Natural killer cell treated with Interleukin-12 subunit alpha and Interleukin-12 subunit beta and Interleukin-15 and Interleukin-18, amount 100 ng/mL, for 72 hours (primary cell): ENCODE data around the gene MLLT10. TPM values are rescaled to one million over a fixed set of nuclear protein-coding genes. Genes with fewer than 3 reads are reported as not detected.

Experiments used
- ATAC-seq, 2 donors: fragments of 150-1000 bp; cut with Tn5 transposase in 1 of 2; sonication (Bioruptor Pico), chemical (Tn5 transposase) in 1 of 2; 2 replicates each; pipeline ENCODE4 v1.10.0; 2021
- DNase-seq: peaks from one replicate; pipeline ENCODE4 v3.0.0; 2022; ENCODE audit warnings: low spot score
- H3K27ac Mint-ChIP-seq, 2 donors: 1 replicate in 1 of 2; 2 replicates in 1 of 2; pipeline ENCODE4 v1.8.0; 2022; ENCODE audit warnings: mixed read lengths in 2 of 2, mild to moderate bottlenecking in 1 of 2, moderate library complexity in 1 of 2
- H3K27me3 Mint-ChIP-seq, 2 donors: 1 replicate in 1 of 2; 2 replicates in 1 of 2; pipeline ENCODE4 v1.8.0; 2022; ENCODE audit warnings: mixed read lengths in 2 of 2
- H3K36me3 Mint-ChIP-seq: one replicate; pipeline ENCODE4 v1.8.0; 2022; ENCODE audit warnings: mixed read lengths
- H3K4me1 Mint-ChIP-seq, 2 donors: 1 replicate in 1 of 2; 2 replicates in 1 of 2; pipeline ENCODE4 v1.8.0; 2022; ENCODE audit warnings: low read depth in 2 of 2, mixed read lengths in 2 of 2, mild to moderate bottlenecking in 1 of 2
- H3K4me3 Mint-ChIP-seq: one replicate; pipeline ENCODE4 v1.8.0; 2022; ENCODE audit warnings: mixed read lengths
- H3K9me3 Mint-ChIP-seq: 2 replicates; pipeline ENCODE4 v1.8.0; 2022; ENCODE audit warnings: mixed read lengths
- total RNA-seq, 2 donors: library from RNA; stranded (reverse); gene quantifications; one replicate each; pipeline ENCODE4 v1.2.3, GENCODE V29; 2022

The MLLT10 gene
- total RNA-seq, 2 donors from 2014 or later = 31.5 to 71.0 TPM

DNA sequence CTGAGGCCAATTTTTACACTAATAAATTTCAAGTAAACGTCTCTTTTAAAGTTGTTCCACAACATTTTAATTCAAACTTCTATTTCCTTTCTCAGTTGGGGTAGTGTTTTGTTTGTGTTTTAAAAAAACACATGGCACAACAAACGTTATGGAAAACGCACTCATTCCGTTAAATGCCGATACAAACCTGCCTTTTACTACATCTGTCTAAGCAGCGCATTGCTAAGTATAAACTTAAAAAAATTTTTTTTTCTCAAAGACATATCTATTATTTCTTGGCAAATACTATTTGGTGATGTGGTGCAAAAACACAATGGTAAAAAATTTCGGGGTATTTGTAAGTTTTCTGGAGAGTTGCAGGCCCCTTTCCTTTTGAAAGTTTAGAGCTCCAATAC lies 9.9 kb upstream of the MLLT10 start:
- H3K4me3 Mint-ChIP-seq = no peak overlapping the region
- H3K4me1 Mint-ChIP-seq = peaks cover 29 to 48% of the 10 kb centered on the region in 2 donors
- DNase-seq (no peak), ATAC-seq (no peak)
- no peaks in the 10 kb centered on the region for H3K36me3 Mint-ChIP-seq
- H3K9me3 Mint-ChIP-seq = no peaks in the 10 kb centered on the region
- H3K27ac Mint-ChIP-seq = no peak overlapping the region
- peaks cover 29 to 42% of the 10 kb centered on the region in 2 donors for H3K27me3 Mint-ChIP-seq

DNA sequence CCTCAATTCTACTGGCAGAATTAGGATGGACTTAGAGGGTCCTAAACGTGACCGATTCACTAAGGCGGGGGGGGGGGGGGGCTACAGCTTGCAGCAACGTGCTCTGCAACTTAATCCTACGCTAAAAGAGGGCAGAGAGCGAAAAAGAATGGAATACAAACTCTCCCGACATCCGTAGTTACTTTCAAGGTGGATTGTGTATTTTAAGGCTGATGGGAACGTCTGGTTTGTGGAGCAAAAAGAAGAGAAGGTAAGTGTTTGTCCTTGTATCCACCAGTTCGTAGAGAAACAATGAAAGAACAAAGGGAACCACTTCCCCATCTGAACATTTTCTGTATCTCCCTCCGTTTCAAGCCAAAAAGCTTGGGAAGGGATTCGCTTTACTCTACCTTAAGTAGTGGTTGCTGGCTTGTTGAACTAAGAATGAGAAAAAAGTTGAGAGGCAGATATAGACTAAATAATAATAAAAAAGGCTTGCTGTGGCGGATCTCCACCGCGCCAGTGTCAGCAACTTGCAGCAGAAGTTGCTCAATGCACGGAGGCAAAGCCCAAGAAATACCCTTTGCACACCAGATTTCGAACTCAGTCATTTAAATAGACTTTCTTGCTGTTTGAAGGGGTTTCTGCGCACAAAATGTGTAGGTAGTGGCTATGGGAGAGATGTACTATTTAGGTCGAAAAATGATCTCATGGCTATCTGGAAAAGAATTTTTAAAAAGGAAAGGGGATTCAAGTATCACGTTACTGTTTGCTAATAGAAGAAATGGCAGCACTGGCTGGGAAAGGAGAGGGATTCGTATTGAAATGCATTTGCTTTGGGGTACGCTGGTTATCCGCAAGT lies 9.3 kb upstream of the MLLT10 start:
- H3K4me1 Mint-ChIP-seq = peaks cover 28 to 42% of the 10 kb centered on the region in 2 donors
- peaks cover 22 to 43% of the 10 kb centered on the region in 2 donors for H3K27me3 Mint-ChIP-seq
- no peaks in the 10 kb centered on the region for H3K9me3 Mint-ChIP-seq
- no peaks in the 10 kb centered on the region for H3K36me3 Mint-ChIP-seq
- ATAC-seq = no peak
- DNase-seq = no peak
- peak overlapping the region; percentile 98 for H3K4me3 Mint-ChIP-seq
- peak overlapping the region; percentile 65 to 92 for H3K27ac Mint-ChIP-seq

DNA sequence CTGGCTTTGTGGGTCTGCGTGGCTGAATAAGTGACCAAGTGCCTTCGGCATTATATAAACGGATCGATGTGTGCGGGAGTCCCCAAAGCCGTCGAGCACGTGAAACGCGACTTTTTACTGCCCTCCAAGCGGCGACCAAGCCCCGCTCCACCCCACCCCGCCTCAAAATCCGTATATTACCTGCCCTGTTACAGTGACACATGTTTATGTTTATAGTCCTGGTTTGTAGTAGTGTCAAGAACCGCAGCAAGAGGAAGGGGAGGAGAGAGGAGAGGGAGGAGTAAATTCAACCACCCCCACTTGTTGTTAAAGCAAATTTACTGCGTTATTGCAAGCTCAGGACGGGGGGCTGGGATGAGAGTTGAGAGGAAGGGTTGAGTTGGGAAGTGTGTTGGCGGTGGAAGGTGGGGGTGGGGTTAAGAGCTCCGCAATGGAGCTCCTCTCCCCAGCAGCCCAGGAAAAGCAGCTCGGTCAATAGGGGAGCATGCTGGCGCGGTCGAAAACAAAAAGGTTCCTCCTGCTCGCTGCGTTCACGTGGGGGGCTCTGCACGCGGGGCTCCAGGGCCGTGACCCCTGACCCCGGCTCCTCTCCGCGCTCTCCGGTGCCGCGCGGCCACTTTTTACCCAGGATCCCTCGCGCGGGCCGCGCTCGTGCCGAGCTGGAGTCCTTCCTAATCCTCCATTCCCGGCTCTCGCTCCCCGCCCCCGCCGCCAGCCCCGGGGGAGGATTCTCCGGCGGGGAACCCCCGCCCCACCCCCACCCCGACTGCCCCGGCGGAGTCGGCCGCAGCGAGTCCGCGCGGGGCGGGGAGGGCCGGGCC lies 8.5 kb upstream of the MLLT10 start, which contains the start of gene SKIDA1:
Gene SKIDA1 (minus strand): TSS at position 316 of the 821 bp plus-strand sequence. CDS start 7,860 bp downstream, outside the sequence.
- H3K27me3 Mint-ChIP-seq = peaks cover 14 to 37% of the 10 kb centered on the region in 2 donors
- H3K36me3 Mint-ChIP-seq = no peaks in the 10 kb centered on the region
- H3K9me3 Mint-ChIP-seq = no peaks in the 10 kb centered on the region
- peaks cover 21 to 33% of the 10 kb centered on the region in 2 donors for H3K4me1 Mint-ChIP-seq
- peak within 1 kb of the TSS; percentile 89 to 92 for H3K27ac Mint-ChIP-seq
- peak within 1 kb of the TSS; percentile 98 for H3K4me3 Mint-ChIP-seq
- ATAC-seq = peak; percentile 79 to 83
- no peak for DNase-seq

DNA sequence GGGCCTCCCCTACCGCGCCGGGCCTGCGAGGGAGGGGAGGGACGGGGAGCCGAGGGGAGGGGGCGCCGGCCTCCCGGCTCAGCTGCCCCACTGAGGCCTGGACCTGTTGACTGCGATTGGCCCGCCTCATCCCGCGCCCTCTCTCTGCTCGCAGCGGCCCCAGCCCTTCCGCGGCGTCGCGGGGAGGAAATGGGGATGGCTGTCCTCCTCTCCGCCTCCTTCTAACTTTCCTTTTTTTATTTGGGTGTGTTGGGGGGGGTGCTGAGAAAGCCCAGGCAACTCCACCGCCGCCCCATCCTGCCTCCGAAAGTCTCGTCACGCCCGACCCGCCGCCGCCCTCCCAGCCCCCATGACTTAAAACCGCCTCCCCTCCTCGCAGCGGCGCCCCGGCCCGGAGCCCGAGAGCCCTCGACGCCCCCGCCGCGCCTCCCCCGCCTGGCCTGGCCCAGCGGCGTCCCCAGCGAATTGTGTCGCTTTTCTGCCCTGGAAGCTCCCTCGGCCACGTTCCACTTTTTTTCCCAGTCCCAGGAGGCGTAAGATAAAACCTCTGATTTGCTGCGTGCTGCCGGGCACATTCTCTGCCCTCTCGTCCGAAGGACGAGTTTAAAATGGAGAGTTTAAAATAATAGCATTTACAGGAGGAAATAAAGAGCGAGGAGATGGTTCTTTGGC lies 7.7 kb upstream of the MLLT10 start:
- peaks cover 7 to 31% of the 10 kb centered on the region in 2 donors for H3K27me3 Mint-ChIP-seq
- peak overlapping the region; percentile 89 to 92 for H3K27ac Mint-ChIP-seq
- no peaks in the 10 kb centered on the region for H3K9me3 Mint-ChIP-seq
- DNase-seq (no peak), ATAC-seq (peak; percentile 69 to 75)
- H3K4me1 Mint-ChIP-seq = peaks cover 17 to 30% of the 10 kb centered on the region in 2 donors
- peak overlapping the region; percentile 95 for H3K4me3 Mint-ChIP-seq
- H3K36me3 Mint-ChIP-seq = no peaks in the 10 kb centered on the region

DNA sequence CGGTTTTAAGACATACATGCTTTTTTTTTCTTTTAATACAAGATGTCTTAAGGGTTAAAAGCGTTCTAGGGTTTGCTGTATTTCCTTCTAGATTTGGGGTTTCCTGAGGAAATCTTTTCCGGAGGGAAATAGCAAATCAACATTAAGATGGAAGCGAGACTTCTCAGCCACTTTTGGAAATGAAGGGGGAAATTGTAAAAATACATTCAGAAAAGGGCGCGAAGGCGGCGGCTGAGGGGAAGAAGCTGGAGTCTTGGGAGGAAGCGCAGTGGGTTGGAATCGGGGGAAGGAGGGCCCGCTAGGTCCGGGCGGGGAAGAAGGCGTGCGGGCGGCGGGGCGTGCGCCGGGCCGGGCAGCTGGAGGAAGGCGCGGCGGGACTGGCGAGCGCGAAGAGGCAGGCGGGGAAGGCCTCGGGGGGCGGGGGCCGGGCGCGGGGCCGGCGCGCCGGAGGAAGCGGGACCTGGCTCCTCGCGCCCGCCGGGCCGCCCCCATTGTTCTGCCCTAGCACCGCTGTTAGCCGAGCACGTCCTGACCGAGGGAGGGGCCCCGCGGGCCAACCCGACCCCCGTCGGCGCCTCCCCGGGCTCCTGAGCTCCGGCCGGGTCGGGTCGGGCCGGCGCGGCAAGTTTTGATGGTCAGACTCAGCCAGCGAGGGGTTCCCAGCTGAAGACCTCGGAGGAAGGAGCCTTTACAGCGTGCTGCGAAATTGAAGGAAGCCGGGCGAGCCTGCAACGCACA lies 7.0 kb upstream of the MLLT10 start:
- Mint-ChIP-seq H3K4me1 (peaks cover 17 to 30% of the 10 kb centered on the region in 2 donors), H3K27me3 (peaks cover 2 to 28% of the 10 kb centered on the region in 2 donors), H3K4me3 (peak overlapping the region; percentile 95), H3K27ac (peak overlapping the region; percentile 89 to 92), H3K36me3 (no peaks in the 10 kb centered on the region), H3K9me3 (no peaks in the 10 kb centered on the region)
- no peak for DNase-seq
- ATAC-seq = peak; percentile 63 to 73

DNA sequence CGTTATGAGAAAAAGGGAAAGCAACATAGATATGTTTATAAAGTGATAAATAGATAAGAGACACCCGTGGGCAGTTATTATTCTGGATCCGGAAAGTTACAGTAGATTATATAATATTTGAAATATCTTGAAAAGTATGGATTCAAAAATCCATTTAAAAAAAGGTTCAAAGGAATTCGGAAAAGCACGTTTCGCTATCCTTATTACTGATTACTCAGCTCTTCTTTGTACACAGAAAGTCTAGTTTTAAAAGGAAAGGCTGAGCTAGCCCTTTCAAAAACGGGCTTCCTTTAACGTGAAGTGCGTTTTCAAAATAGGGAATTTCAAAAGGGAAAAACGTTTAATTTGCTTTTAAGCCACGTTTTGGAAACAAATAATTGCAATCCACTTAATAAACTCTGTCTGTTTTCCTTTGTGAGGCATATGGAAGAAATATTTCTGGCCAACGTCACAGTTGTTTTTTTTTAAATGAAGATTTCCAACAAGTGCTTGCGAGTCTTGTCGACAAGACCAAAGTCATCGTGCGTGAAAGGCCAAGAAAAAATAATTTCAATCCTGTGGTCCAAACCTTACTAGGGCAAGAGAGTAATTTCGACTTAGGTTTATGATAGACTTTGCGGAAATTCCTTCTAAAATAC lies 6.3 kb upstream of the MLLT10 start:
- ATAC-seq (no peak), DNase-seq (no peak)
- Mint-ChIP-seq H3K9me3 (no peaks in the 10 kb centered on the region), H3K27ac (peak overlapping the region; percentile 89 to 92), H3K27me3 (peaks cover 0 to 27% of the 10 kb centered on the region in 2 donors), H3K36me3 (no peaks in the 10 kb centered on the region), H3K4me3 (peak overlapping the region; percentile 95), H3K4me1 (peaks cover 17 to 33% of the 10 kb centered on the region in 2 donors)

DNA sequence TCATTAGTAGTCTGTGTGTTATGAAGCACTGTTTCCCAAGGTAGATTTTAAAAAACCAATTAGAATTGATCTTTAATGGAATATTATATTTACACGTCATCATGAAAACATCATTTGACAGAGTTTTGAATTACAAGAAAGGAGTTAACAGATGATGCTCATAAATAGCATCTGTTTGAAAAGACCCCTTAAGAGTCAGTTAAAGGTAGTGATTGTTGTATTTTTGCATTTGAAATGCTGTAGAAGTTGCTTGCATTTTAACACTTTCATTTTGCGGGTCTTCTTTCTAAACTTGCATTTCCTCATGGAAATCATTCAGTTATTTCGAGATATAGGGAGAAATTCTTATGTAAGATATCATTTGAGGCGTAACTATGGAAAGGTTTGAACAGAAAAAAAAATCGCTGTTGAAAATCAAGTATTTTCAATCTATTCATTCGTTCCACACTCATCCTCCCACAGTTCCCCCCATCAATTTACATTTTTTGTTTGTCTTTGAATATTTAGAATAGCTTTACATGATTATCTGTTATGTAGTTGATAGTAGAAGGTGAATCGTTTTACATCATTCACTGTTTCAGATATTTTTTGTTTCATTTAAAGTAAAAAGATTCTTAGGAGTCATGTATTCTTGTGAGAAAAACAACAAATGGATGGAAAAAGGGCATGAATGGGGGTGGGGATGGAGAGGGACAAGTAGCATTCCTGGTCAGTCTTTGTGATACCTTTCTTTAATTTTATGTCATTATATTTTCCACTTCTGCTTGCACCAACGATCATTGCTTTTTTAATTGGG lies 5.6 kb upstream of the MLLT10 start:
- H3K4me1 Mint-ChIP-seq = peaks cover 21 to 40% of the 10 kb centered on the region in 2 donors
- H3K36me3 Mint-ChIP-seq = no peaks in the 10 kb centered on the region
- H3K9me3 Mint-ChIP-seq = no peaks in the 10 kb centered on the region
- peaks cover 0 to 22% of the 10 kb centered on the region in 2 donors for H3K27me3 Mint-ChIP-seq
- H3K4me3 Mint-ChIP-seq = peak overlapping the region; percentile 95
- ATAC-seq (no peak), DNase-seq (no peak)
- peak overlapping the region in 1 of 2 donors; percentile 92 for H3K27ac Mint-ChIP-seq

DNA sequence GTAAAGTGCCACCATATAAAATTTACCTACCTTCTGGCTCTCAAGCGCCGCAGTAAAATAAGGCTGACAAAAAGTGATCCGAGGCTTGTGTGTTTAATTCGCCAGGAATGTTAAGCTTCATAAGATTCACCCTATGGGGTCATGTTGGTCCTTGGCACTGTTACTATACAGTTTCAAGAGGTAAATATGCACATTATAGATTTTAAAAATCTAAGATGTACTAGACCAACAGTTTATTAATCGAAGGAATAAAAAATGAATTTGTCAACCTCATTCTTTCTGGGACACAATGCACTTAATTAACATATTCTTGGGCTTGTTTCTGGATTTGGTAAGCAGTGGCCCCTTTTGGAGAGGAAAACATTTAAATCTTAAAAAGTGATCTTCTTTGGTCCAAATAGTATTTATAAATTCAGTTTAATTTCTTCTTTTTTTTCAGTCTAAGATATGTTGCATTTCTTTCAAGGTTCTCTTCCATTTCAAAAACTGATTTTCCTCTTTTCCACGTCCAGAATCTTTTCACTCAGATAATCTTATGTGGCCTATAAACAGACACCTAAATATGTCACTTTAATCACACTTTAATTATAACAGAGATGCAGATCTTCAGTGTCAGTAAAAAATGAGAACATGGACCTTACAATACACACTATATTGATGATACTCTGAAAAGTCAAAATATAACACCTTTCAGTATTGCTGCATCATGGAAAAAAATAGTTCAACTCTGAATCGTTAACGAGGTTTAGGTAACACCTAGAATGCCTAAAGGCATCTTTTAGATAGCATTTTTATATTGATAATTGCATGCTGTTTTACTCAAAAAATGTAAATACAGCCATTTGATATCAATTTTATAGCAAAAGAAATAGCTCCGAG lies 4.8 kb upstream of the MLLT10 start:
- no peak overlapping the region for H3K27ac Mint-ChIP-seq
- no peaks in the 10 kb centered on the region for H3K9me3 Mint-ChIP-seq
- no peak for ATAC-seq
- H3K4me1 Mint-ChIP-seq = peaks cover 22 to 41% of the 10 kb centered on the region in 2 donors
- H3K36me3 Mint-ChIP-seq = no peaks in the 10 kb centered on the region
- H3K4me3 Mint-ChIP-seq = no peak overlapping the region
- DNase-seq = no peak
- peaks cover 0 to 20% of the 10 kb centered on the region in 2 donors for H3K27me3 Mint-ChIP-seq

DNA sequence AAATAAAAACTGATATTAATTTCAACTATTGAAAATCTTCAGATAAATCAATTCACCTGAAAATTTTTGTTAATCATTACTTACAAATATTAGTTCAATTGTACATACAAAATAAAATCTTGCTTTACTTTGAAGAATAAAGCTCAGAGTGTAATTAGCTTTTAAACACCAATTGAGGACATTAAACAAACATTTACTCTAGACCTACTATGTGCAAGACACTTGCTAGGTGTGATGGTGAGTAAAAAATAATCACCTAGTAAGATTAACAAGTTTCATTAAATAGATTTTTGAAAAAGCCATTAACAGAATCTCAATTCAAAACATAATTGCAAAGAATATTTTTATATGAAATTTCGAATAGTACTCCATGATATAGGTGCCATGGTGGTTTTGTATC lies 3.9 kb upstream of the MLLT10 start:
- DNase-seq = no peak
- no peak for ATAC-seq
- Mint-ChIP-seq H3K4me3 (no peak overlapping the region), H3K9me3 (no peaks in the 10 kb centered on the region), H3K27ac (no peak overlapping the region), H3K36me3 (no peaks in the 10 kb centered on the region), H3K27me3 (peaks cover 0 to 14% of the 10 kb centered on the region in 2 donors), H3K4me1 (peaks cover 19 to 35% of the 10 kb centered on the region in 2 donors)

DNA sequence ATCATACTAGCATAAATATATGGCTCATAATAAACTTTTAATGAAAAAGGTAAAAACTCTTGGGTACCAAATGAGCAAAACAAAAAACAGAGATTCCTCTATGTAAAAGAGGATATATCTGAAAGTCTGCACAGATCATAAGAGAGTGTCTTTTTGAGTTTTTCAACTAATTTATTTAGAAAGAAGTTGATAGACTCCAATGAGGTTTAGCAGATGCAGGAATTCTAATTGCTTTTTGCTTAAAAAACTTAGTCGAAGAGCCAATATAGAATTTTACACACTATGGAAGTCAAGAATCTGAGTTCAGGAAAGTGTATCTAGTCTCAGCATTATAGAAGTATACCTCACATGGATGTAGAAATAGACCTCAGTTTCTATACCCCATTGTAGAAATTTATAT lies 3.4 kb upstream of the MLLT10 start:
- H3K27me3 Mint-ChIP-seq = peaks cover 0 to 11% of the 10 kb centered on the region in 2 donors
- ATAC-seq (no peak), DNase-seq (no peak)
- peaks cover 17 to 34% of the 10 kb centered on the region in 2 donors for H3K4me1 Mint-ChIP-seq
- no peaks in the 10 kb centered on the region for H3K36me3 Mint-ChIP-seq
- no peak overlapping the region for H3K4me3 Mint-ChIP-seq
- no peaks in the 10 kb centered on the region for H3K9me3 Mint-ChIP-seq
- no peak overlapping the region for H3K27ac Mint-ChIP-seq

DNA sequence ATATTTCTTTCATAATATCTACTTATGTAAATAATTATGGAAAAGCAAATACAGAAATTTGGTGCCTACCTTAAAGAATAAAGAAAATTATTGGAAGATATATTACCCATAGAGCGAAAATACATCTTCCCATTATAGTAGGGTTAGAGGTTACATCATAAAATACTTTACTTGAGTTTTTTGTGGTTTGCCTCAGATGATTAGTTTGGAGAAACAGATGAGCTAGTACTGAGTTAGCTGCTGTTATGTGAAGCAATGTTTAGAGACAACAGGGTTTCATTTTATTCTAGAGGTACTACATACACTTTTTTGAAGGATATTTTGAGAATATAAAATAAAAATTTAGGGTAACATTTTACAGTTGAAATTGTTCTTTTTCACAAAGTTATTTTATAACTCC lies 2.9 kb upstream of the MLLT10 start:
- Mint-ChIP-seq H3K27ac (no peak overlapping the region), H3K4me1 (peaks cover 17 to 34% of the 10 kb centered on the region in 2 donors), H3K9me3 (no peaks in the 10 kb centered on the region), H3K27me3 (peaks cover 0 to 11% of the 10 kb centered on the region in 2 donors), H3K36me3 (no peaks in the 10 kb centered on the region), H3K4me3 (no peak overlapping the region)
- ATAC-seq (no peak), DNase-seq (no peak)
